ENCODE results near the gene HIRIP3.

DNA sequence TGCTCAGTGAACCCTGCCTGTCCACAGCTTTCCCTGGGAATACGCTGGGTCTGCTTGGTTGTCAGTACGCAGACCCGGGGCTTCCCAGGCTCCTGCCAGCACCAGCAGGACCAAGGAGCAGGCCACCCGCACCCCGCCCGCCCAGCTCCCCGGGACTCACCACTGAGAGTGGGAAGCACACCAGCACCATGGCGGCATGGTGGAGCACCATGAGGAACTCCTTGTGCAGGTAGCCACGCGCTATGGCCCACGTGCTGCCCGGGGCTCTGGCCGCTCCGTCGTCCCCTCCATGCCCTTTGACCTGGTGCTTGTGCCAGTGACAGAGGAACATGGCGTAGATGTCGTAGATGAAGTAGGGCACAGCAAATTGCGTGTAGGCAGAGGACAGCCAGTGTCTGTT, 31.0 kb upstream of the HIRIP3 start:
- TF ChIP-seq CTCF (IDR thresholded peaks at IDR 0.05) (no peak), POLR2A (IDR thresholded peaks at IDR 0.05) (no peak)

Measured in body of pancreas (tissue), 4 donors.